HG02870 (cell line): ENCODE data around the gene DEUP1.

Experiments
- ATAC-seq: cut with Tn5 transposase; IDR thresholded peaks from one replicate; pipeline ENCODE4 v1.9.1; 2021; ENCODE audit warnings: mild to moderate bottlenecking, moderate library complexity; ENCODE audit not compliant: unreplicated experiment

The DEUP1 gene

DNA sequence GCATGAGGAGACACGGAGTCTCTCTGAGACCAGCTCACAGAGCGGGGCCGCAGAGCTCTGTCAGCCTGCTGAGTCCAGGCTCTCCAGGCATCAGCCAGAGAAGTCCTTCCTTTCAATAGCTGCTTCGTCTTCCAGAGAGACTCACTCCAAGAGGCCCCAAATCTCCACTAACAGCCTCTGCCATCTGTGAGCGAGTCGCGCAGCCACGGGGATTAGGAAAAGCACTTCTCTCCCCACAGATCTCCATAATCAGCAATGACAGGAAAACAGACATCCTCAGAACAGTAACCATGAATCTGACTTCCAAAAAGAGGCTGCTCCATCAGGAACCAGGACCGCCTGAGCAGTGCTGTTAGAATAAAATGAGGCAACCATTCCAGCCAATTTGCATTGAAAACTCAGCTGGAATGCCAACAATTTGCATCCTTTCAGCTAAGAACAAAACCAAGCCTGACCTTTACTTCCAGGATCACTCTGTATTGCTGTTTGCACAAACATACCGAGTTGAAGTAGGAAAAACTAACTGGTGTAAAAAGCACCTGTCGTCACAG lies 147.2 kb downstream of the DEUP1 start:
- no peak for ATAC-seq

DNA sequence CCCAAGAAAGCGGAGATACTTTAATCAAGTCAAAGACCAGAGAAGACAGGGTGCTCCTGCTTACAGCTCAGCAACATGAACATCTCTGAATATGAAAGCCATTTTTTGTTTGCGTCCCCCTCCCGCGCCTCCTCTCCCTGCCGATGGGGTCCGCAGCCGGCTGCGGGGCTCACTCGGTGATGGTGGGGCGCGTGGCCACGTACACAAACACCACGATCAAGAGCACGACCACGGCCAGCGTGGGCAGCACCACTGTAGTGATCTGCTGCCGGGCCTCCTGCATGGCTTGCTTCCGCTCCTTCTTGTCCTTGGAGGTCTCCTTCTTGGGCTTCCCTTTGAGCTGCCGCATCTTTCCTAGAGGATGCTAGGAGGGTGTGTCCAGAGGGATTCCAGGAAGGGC lies 148.3 kb downstream of the DEUP1 start:
- ATAC-seq, result no peak

DNA sequence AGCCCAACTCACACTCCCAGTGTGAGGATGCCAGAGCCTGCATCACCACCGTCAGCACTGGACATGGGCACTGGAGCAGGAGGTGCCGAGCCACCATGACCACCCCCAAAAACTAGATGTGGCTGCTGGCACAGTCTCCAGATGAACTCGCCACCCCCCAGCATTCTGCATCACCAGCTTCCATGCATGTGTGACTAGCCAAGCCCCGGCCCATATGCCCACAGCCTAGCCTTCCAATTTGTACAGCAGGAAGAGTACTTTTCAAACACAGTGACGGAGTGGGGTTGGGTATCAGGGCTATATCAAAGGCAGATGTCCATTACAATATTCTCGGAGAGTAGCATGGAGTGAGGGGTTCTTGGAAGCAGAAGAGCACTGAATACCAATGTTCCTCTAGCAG lies 149.7 kb downstream of the DEUP1 start:
- no peak for ATAC-seq

DNA sequence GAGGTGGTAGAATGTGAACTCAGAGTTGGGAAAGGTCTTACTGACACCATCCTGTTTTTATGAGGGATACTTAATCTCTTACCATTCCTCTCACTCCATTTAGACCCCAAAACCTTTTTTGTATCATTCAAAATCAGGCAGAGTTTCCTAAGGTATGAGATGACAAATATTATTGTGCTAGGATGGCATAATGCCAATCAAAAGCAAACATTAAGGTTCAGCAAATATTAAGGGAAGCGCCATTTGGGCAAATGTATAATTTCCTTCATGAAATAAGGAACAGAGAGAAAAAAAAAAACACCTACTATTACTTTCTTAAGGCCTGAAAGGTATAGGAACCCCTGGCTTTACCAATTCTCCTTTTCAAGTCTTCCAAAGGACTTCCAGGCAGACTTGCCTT lies 150.2 kb downstream of the DEUP1 start:
- ATAC-seq, result no peak

DNA sequence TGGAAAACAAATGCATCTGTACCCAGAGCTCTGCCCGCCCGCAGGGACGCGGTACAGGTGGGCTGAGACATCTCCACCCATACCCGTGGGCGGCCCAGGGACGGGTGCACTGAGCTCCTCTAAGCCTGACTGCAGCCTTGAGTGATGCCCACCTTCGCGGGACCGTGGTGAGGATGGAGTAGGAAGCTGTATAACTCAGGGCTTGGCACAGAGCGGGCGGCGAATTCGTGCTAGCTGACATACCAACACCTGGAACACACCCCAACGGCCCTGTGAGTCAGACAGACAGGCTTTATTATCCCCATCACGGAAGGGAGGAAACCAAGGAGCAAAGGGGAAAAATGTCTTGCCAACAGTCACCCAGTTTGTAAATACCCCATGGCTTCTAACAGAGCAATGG lies 150.7 kb downstream of the DEUP1 start:
- ATAC-seq, result no peak

DNA sequence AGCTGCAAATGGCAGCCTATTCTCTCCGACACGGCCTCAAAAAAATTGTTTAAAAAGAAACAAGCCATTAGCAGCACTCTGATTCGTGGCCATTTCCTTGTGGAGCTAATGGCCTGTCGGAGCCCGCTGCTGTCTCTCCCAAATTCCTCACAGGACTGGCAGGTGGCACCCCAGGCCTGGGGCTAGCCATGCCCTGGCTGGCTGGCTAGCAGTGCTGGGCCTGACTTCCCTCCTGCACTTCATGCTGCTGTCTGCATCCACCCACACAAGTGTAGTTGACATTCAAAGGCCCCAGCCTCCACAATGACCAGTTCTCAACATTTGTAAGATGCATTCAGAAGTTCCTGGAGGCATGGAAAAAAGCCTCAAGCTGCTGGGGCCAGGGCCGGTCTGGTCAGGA lies 151.2 kb downstream of the DEUP1 start:
- ATAC-seq, result no peak

DNA sequence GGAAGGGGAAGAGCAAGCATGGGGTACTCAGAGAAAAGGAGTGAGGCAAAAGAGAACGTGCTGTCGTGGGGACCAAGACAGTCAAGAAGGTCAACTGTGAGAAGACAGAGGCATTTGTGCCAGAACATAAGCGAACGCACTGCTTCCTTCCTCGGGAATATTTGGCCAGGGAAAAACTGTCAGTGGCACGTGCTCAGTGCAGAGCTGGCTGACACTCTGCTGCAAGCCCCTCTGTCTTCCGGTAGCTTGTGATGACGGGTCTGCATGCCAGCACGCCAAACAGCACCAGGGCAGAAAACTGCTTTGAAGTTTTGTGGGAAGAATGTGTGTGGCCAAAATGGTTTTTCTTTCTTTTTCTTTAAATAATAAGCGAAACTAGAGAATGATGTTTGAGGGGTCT lies 152.0 kb downstream of the DEUP1 start:
- ATAC-seq, result no peak

DNA sequence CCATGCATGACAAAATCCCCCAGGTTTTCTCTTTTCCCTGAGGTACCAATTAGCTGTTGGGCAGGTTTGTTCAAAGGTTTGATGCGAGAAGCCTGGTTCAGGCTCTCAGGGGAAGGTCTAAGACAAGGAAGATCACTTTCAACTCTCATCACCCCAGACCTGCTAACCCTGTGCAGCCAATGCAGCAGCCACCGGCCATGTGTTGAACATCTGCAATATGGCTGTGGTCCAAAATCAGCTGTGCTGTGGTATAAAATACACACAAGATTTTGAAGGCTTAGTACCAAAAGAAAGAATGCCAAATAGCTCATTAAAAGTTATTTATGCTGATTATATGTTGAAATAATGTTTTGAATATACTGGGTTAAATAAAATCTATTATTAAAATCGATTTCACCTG lies 154.2 kb downstream of the DEUP1 start:
- ATAC-seq, result no peak

DNA sequence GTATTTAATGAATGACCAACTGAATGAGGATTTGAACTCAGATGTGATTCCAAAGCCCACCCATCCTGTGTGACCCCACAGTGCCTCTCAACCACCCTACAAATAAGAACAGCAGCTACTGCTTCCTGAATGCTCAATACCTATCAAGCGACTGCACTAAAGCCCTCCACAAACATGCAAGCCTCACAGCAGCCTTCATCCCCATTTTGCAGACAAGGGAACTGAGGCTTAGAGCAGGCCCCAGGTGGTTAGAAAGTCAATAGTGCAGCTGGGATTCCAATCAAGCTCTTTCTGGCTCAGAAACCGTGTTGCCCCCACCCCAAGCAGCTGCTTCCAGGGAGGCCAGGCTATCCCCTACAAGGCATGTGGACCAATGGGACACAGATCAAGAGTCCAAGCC lies 155.4 kb downstream of the DEUP1 start:
- no peak for ATAC-seq

DNA sequence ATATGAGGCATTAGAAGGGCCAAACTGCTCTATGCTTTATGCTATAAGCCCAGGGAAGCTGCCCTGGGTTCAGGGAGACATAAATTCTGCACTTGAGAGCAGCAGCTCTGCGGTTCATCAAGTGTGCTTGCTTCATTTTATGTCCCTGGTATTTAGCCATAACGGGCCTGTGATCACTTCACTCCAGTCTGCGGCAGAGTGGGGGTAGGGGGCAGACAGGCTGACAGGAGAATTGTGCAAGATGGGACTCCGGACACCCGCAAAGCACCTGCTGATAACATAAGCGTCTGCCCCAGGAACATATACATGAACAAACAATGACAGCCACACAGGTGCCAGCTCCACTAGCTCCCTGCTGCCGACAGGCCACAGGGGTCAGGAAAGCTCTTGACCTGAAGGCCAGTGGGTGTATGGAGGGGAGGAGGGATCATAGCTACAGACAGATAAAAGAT lies 156.5 kb downstream of the DEUP1 start:
- ATAC-seq, result no peak
